NCI-H2227 treated with DMSO at 0.1 percent for 48 hours (cell line): ENCODE results near the gene GDF2.

Experiments
- DNase-seq: peaks from one replicate; lab custom pipeline; 2025; lab: John Stamatoyannopoulos, UW

GDF2 gene

DNA sequence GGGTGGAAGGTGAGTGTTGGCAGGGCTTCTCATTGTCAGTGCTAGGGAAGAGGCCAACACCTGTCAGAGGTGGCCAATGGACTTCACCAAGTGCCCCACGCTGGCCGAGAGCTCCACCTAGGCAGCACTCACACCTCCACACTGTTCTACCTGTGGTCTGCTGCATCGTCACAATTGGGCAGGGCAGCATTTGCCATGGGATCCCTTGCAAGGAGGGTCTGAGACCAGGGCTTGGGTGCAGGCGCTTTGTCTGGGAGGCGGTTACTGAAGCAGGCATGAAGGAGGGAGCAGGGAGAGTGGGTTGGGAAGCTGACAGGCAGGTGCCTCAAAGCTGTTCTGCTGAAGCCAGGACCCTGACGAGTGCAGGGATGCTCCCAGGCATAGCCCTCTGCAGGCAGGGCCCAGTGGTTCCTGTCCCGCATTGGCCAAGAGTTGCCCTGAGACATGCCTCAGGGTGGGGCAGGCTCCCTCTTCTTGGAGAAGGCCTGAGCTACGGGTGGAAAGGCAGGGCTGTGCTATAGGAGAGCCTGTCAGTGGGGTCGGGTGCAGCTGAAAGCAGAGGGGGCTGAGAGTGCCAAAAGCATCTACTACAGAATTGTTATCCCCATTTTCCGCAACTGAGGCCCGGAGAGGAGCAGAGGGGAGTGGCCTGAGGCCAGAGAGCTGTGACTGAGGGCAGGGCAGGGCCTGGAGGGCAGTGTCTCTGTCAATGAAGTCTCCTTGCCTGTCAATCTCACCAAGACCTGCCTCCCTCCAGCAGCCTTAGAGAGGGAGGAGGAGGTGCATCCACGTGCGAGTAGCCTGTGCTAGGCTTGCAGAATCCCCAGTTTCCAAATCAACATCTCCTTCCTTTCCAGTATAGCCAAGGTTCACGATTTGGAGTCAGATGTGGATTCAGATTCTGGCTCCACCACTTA is 29.9 kb downstream of the GDF2 start:
- DNase-seq = no peak

DNA sequence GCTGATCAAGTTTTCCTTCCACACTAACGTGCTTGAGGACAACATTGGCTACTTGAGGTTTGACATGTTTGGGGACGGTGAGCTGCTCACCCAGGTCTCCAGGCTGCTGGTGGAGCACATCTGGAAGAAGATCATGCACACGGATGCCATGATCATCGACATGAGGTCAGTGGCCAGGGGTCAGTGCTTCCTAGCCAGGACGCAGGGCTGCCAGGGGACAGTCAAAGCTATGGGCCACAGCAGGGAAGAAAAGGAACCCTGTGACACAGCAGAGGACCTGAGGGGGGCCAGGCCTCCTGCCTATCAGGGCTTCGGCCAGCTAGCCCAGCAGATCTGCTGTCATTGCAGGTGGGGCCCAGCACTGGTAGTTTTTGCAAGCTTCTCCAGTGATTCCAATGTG is 31.1 kb downstream of the GDF2 start:
- DNase-seq = no peak

DNA sequence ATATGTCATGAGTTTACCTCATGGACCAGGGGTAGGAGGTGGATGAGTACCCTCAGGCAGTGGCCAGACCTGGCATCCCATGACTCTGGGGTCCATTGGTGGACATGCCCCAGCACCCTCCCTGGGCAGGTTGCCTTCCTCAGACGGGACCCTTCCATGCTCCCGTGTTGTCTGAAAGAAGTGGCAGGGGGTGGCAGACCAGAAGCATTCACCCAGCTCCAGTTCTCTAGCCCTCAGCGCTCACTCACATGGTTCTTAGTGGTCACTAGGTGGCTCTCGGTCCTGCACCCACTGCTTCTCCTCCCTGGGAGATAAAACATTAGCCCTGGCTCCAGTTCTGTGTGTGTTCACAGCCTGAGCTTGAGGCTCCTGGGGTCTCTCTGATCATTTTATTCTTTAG is 31.9 kb downstream of the GDF2 start:
- DNase-seq = no peak

DNA sequence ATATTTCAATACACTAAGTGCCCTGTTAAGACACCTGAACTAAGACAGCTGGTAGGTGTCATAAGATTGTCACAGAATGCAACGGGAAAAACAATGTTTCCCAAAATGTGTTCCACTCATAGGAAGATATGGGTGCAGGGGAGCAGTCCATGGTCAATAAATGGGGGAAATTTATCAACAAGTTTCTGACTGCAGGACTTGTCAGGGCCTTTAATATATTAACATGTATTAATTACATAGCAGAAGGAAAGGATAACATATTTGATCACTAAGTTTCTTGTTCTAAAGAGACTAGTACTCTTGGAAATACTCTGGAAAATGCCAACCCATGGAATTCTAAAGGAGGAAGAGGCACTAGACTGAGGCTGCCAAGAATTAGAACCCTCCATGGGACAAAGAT is 32.6 kb downstream of the GDF2 start:
- DNase-seq = no peak

DNA sequence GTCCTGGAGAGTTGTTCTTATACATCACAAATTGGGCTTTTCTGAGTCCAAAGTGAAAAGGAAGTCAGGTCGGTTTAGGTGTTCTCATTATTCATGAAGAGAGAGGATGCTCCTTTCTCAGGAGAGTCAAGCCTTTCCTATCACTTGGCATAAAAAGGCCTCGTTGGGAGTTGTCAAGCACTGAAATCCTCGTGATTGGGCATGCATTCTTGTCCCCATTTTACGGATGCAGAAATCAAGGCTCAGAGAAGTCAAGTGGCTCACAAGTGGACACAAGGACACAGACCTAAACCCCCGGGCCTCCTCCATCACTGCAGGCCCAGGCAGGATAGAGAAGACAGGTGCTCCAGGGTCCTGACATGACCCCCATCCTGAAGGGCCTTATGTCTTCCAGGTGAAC is 34.5 kb downstream of the GDF2 start:
- DNase-seq = no peak

DNA sequence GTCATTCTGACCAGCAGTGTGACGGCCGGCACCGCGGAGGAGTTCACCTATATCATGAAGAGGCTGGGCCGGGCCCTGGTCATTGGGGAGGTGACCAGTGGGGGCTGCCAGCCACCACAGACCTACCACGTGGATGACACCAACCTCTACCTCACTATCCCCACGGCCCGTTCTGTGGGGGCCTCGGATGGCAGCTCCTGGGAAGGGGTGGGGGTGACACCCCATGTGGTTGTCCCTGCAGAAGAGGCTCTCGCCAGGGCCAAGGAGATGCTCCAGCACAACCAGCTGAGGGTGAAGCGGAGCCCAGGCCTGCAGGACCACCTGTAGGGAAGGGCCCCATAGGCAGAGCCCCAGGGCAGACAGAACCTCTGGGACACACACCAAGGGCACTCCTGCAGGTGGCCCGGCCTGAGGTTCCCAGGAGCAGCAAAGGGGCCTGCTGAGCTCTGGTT is 34.9 kb downstream of the GDF2 start:
- DNase-seq = no peak

DNA sequence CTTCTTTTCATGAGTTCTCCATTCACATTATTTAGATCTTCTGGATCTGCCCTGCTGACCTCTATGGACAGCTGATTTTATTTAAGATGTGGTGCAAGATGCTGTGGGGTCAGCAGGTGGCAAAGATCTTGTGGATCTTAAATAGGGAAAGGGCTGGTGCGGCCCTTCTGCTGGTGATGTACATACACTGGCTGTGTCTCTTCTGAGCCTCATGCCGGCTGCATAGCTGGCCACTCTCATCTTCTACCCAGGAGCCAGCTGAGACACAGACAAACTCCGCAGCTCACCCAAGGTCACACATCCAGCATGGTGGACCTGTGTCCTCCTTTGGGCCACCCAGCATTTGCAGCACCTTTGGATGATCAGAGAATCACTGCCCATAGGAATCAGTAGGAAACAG is 35.7 kb downstream of the GDF2 start:
- no peak for DNase-seq

DNA sequence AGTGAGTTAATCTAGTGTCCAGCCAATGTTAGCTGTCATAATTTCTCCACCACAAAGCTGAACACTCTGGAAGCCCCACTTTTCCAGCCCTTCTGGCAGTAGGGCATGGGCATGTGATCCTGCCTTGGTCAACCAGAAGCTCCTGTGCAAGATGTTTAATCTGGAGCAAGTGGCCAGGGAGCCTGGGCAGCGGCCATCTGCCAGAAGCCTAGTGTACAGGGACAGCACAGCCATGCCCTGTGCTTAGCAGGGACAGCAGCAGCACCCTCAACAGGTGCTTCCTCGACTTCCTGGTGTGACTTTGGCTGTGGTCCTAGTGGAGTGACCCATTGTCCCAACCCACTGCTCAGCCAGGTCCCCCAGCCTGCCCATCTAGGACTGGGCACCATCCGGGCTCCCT is 36.2 kb downstream of the GDF2 start:
- DNase-seq = no peak

DNA sequence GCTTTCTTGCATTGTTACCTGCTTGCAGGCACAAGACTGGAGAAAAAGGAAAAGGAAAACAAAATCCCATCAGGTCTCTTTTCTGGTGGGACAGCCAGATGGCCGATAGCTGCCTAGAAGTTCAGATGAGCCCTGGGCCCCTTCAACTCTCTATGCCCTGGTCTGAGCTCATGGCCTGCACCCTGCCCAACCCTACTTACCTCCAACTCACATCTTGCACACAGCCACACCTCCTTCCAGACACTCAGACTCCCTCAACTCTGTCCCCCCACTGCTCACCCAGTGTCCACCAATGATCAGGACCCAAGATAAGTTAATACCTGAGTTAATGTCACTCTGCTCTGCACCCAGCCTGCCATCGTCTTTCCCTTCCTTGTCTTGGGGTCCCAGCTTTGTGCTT is 36.8 kb downstream of the GDF2 start:
- DNase-seq = no peak

DNA sequence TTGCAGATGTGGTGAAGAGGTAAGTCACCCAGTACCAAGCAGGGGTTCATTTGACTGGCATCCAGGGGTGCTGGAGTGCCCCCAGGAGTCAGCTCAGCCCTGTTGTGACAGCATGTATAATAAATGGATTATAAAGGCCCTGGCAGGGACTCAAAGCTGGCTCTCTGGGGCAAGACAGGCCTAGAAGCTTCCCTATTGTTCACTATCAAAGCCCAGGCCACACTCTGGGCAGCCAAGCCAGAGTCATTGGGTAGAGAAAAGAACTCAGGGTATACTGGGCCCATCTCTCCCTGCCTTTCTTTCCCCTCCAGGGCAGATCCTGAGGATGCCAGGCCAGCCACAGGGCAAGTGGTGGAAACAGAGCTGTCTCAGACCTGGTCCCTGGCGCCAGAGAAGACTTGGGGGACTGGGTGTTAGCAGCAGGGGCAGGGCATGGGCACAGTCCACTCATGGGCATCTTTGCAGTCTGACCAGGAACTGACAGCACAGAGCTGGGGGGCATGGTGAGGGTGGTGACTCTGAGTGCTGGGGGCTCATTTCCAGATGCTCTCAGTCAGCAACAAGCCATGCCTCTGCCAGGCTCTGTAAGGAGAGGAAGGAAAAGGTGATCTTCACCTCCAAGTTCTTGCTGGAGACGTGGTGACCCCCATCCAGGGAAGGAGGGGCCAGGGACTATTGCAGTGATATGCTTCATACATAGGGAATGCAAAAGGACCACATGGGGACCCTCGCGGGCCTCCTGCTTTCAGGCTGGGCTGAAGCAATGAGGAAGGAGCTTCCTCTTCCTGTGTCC is 37.6 kb downstream of the GDF2 start:
- DNase-seq = no peak

DNA sequence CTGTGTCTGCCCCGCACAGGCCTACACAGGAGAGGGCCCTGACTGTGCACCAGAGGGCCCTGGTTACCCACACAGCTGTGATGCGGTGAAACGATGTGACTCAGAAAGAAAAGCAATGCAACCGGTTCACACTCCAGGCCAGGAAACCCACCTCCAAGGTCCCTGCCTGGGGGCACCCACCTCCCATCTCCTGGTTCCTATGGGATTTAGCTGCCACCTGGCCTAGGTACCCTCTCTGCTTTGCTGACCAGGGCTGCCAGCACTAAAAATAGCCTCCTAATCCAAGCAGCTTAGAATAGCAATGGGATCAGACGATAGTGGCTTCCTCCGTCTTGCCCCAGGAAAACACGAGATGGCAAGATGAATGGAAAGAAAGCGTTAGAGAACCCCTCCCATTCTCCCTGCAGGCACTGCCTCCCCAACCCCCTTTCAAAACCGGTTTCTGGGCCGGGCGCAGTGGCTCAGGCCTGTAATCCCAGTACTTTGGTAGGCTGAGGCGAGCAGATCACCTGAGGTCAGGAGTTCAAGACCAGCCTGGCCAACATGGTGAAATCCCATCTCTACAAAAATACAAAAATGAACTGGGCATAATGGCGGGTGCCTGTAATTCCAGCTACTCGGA is 38.3 kb downstream of the GDF2 start:
- DNase-seq = no peak

DNA sequence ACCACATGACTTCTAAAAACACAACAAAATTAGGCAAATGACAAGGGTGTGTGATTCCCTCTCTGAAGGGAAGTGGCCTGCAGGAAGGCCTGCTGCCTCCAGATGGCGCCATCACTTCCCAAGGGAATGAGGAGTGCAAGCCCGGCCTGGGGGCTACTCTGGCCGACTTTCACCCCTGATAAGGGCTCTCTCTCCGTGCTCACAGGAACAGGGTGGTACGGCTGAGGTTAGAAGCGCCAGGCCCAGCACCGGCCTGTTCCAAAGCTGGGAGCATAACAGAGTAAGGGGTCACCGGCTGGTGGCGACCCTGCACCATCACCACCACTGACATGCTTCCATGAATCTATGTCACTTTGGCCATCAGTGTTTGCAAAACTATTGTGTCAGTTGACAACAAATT is 39.0 kb downstream of the GDF2 start:
- no peak for DNase-seq

DNA sequence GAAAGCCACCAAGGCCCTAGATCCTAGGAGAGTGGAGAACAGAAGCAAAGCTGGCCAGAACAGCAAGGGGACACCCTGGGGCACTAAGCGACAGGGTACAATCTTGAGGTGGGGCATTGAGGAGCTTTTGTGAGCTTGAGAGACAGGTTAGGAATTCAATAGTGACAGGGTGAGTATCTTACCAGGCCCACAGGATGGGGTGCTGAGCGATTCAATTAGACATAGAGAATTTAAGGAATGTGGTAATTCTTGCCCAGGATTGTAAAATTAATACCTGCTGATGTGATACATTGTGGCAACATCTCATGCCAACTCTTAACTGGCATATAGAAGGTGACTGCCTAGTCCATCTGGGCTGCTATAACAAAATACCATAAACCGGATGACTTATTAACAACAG is 39.9 kb downstream of the GDF2 start:
- DNase-seq = no peak

DNA sequence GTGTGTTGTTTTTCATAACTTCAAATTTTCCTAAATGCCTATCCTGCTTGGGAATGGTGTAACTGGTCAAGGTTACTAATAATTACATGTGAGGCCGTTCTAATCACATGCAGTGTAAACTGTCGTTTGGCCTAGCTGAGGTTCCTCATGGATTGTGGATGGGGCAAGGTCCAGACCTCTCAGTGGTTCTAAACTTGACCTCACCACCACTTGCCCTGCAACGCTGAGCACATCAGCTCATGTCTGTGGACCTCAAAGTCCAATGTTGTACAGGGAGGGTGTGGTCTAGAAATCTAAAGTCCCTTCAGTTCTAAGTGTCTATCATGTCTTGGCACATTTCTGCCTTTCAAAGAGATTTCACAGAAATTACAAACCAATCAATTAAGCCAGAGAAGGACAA is 41.5 kb downstream of the GDF2 start:
- DNase-seq = no peak

DNA sequence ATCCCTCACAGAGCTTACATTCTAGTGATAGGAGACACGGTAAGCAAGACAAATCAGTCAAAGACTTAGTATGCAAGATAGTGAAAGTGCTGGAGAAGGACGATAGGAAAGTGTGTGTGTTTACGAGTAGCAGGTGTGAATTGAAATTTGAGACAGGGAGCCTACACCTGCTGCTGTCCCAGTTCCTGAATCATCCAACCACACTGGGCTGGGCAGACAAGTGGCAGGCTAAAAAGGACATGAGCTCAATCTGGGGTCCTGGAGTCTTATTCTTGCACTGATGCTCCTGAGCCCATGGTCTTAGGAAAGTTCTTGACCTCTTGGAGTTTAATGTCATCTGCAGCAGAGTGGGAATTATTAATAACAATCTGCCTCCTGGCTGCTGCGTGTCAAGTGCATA is 42.1 kb downstream of the GDF2 start:
- DNase-seq = no peak

DNA sequence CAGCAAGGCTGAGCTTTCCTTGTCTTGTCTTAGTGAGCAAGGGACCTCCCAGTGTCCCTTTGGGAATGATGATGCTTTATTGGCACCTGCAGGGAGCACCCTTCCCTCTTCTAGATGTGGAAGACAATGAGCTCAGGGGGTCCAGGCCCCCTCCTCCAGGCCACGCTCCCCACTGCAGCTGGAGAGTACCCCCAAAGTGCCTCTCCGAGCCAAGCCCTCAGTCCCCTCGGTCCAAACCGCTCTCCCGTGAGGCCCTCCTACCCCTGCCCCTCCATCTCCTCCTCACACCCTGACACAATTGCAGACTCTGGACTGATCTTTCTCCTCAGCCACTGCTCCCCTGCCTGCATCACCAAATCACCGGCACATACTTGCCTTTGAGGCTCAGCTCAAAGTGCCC is 42.7 kb downstream of the GDF2 start:
- DNase-seq = no peak

DNA sequence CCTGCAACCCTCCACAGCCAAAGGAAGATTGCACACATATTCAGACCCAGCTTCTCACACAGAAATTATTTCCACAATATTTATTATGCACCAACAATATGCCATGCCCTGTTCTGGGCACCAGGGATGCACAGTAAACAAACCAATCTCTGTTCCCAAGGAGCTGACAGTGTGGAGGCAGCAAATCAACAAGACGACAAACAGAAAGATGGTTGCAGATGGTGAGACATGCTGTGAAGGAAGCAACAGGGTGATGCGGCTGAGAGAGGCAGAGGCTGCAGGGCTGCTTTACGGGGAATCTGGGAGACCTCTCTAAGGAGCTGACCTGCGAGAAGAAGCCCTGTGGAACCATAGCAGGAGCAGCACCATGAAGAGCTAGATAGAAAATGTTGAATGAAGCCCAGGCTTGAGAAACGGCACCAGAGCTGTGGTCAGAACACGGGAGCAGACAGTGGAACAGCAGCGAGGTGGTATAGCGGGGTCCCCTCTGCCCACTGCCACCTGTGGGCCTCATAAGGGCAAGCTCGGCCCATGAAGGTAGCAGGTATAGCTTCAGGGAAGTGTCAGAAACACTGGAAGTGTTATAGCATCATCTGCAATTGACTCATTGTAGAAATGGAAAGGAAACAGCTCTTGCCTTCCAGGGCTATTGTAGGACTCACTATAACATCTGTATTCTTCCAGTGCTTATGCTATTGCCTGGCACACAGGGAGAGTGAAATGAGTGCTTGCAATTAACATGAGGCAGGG is 43.4 kb downstream of the GDF2 start:
- no peak for DNase-seq

DNA sequence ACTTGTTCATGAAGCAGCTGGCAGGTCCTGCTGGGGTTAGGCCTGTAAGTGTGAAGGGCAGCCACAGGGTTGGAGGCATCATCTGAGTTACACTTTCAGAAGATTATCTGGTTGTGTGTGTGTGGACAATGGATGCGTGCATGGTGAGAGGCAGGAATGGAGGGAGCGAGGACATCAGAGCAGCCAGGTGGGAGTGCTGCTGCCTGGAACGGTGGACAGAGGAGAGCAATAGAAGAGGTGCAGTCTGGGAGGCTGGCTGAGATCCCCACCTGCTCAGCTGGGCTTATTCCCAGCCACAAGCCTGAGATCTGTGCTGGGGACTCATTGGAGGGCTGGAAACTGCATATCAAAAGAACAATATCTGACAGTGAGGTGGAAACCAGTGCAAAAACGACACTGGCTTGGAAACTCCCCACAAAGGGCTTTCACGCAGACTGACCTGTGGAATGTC is 44.0 kb downstream of the GDF2 start:
- no peak for DNase-seq

DNA sequence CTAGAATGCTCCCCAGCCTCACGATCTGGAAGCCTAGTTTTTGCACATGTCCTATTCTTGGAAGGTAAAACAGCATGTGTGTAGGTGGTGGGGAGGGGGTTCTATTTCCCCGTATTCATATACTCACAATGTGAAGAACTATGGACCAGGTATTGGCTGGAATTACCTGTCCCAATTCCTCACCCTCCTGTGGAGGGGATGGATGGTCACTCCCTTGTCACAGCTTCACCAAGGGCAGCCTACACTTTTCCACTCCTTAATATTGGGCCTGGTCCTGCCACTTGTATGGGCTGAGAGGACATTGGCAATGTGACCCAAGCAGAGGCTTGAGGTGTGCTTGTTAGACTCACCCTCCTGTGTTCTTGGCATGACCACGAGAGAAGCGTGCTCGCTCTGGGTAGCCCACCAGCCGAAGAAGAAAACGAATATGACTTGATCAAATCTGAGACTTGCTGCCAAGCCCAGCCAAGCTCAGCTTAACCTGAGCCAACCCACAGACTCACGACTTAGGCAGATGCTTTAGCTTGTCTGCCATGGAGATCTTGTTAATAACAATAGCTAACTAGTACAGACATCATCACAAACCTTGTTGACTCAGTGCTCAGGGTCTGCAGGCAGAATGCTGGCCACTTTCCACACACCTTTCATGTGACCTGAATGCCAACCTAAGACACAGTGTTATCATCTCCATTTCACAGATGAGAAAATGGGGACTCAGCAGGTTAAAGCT is 44.6 kb downstream of the GDF2 start:
- DNase-seq = no peak

DNA sequence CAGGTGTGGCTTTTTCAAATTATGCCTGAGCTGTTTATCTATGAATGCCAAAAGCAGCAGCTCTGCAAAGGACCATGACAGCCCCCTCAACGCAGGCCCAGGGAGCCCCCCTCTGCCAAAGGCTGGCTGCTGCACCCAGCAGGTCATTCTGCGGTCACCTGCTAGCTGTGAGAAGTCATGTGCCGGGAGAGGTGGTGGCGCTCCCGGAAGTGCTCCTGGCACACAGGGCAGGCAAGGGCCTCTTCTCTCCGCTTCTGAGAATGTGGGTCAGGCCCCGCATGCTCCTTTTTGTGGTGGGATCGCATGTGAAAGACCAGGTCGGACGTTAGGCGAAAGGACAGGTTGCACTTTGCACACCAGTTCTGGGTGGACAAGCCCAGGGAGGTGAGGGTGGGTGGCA is 45.4 kb downstream of the GDF2 start:
- no peak for DNase-seq

DNA sequence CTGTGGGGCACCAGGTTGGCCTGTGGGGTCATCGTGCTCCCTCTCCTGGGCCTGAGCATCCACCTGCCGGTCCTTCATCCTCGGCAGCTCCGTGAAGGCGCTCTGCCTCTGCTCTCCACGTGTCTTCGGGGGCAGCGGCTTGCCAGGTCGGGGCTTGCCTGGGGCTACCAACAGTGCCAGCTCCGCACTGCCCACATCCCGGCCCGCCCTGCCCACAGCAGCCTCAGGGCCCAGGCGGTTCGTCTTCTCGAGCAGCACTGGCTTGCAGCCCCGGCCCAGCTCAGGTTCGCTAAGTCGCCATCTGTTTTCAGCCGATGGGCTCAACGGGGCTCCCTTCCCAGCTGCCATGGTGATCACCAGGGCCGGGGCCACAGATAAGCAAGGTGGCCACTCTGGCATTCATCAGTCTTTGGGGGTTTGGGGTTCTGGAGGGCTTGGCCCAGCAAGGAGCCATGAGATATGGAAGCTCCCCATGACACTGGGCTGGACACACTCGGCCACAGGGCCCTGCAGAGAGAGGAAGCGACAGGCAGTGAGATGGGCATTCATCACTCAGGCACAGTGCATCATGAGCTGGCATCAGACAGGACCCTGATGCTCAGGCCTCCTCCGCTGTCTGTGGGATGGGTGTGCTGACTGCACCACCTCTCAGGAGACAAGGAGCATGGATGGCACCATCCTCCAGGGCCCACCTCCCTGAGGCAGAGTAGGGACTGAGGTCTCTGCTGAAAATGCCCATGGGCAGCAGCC is 46.4 kb downstream of the GDF2 start:
- DNase-seq = no peak
